H1 (cell line): Measurements from ENCODE around the gene RIN3. TPM values are rescaled to one million over a fixed set of nuclear protein-coding genes. Genes with fewer than 3 reads are reported as not detected.
A peak's percentile ranks its signal among the peaks of the same experiment; 100 is the strongest.

Experiments
- CTCF ChIA-PET: fragments of 300-600 bp; sonication (Branson Sonifier 250); formaldehyde crosslinking; loops from one replicate; lab custom pipeline; 2021; ENCODE audit not compliant: partially characterized antibody; lab: Charles Lee
- POLR2A ChIA-PET: fragments of 300-600 bp; sonication (Branson Sonifier 250); formaldehyde crosslinking; loops from one replicate; lab custom pipeline; 2021; ENCODE audit warnings: inconsistent platforms; ENCODE audit not compliant: partially characterized antibody; lab: Charles Lee
- DNase-seq, 2 experiments: peaks; one replicate each; pipeline versions ENCODE4 v3.0.0 to v3.0.0-alpha.2; 2010 to 2022; ENCODE audit warnings: low spot score in 2 of 2, low read depth in 1 of 2, mixed read lengths in 1 of 2
- FAIRE-seq: peaks from 2 replicates; lab custom pipeline; 2011; peaks lifted over from hg19 to GRCh38; lab: Jason Lieb, UNC
- H2AFZ ChIP-seq: 2 replicates; pipeline ENCODE4 v1.8.1; 2012; ENCODE audit warnings: low read length, inconsistent platforms
- H2AK5ac ChIP-seq: 2 replicates; pipeline ENCODE4 v1.6.1; 2013; ENCODE audit warnings: low read depth, low read length
- H2BK120ac ChIP-seq: replicated peaks from 2 replicates; pipeline ENCODE3; 2013; ENCODE audit warnings: low read depth, low read length, inconsistent platforms
- H2BK12ac ChIP-seq: 2 replicates; pipeline ENCODE4 v1.6.1; 2013; ENCODE audit warnings: low read depth, low read length
- H2BK15ac ChIP-seq: 2 replicates; pipeline ENCODE4 v1.6.1; 2013; ENCODE audit warnings: low read length
- H2BK20ac ChIP-seq: 2 replicates; pipeline ENCODE4 v1.6.1; 2013; ENCODE audit warnings: low read length
- H2BK5ac ChIP-seq: 2 replicates; pipeline ENCODE4 v1.6.1; 2013; ENCODE audit warnings: low read depth, low read length
- H3K14ac ChIP-seq: 2 replicates; pipeline ENCODE4 v1.6.1; 2013; ENCODE audit warnings: inconsistent platforms; ENCODE audit not compliant: insufficient read length
- H3K18ac ChIP-seq: 2 replicates; pipeline ENCODE4 v1.6.1; 2013; ENCODE audit warnings: low read length; ENCODE audit errors: extremely low read depth
- H3K23ac ChIP-seq: 2 replicates; pipeline ENCODE4 v1.6.1; 2013; ENCODE audit warnings: inconsistent platforms; ENCODE audit not compliant: insufficient read length
- H3K23me2 ChIP-seq: 2 replicates; pipeline ENCODE4 v1.6.1; 2013; ENCODE audit warnings: low read depth, low read length
- H3K27ac ChIP-seq: 2 replicates; pipeline ENCODE4 v1.6.1; 2011; ENCODE audit warnings: low read depth, low read length, inconsistent platforms
- H3K27me3 ChIP-seq, 4 experiments: replicated peaks in 1 of 4; 1 replicate in 1 of 4; 2 replicates in 3 of 4; pipeline versions ENCODE4 v1.6.1 to v1.8.1; 2011 to 2013; ENCODE audit warnings: low read length in 3 of 4, mild to moderate bottlenecking in 3 of 4, inconsistent platforms in 2 of 4, mixed read lengths in 2 of 4, moderate library complexity in 1 of 4; ENCODE audit not compliant: control insufficient read depth in 3 of 4, insufficient read depth in 3 of 4; ENCODE audit errors: extremely low read depth in 1 of 4
- H3K36me3 ChIP-seq, 4 experiments: 2 replicates each; pipeline versions ENCODE4 v1.6.1 to v1.8.1; 2011 to 2013; ENCODE audit warnings: mild to moderate bottlenecking in 4 of 4, low read length in 3 of 4, moderate library complexity in 2 of 4, control low read depth in 1 of 4, inconsistent platforms in 1 of 4; ENCODE audit not compliant: insufficient read depth in 4 of 4, control insufficient read depth in 2 of 4
- H3K4ac ChIP-seq: replicated peaks from 2 replicates; pipeline ENCODE3; 2013; ENCODE audit warnings: low read length, low read depth, mixed read lengths, inconsistent platforms; ENCODE audit not compliant: insufficient read length
- H3K4me1 ChIP-seq, 4 experiments: replicated peaks in 1 of 4; 1 replicate in 1 of 4; 2 replicates in 3 of 4; pipeline versions ENCODE4 v1.6.1 to v1.8.1; 2011 to 2013; ENCODE audit warnings: low read length in 3 of 4, inconsistent platforms in 2 of 4, mixed read lengths in 1 of 4; ENCODE audit not compliant: insufficient read depth in 4 of 4, control insufficient read depth in 3 of 4
- H3K4me2 ChIP-seq, 2 experiments: 2 replicates each; pipeline versions ENCODE4 v1.6.1 to v1.8.1; 2011 to 2013; ENCODE audit warnings: low read depth in 2 of 2, low read length in 2 of 2, control low read depth in 1 of 2, inconsistent platforms in 1 of 2, mild to moderate bottlenecking in 1 of 2; ENCODE audit not compliant: insufficient read depth in 1 of 2
- H3K4me3 ChIP-seq, 4 experiments: fragments of 200-600, 300-600 bp in 1 of 4; sonication (generic), shearing (Covaris generic), sonication (Bioruptor Twin) in 1 of 4; 2 replicates each; pipeline versions ENCODE4 v1.5.1 to v1.8.1; 2011 to 2016; ENCODE audit warnings: low read length in 4 of 4, low read depth in 3 of 4, control low read depth in 2 of 4, inconsistent platforms in 2 of 4, mild to moderate bottlenecking in 2 of 4, mixed read lengths in 1 of 4, moderate library complexity in 1 of 4; ENCODE audit not compliant: insufficient read depth in 2 of 4; ENCODE audit errors: extremely low read depth in 1 of 4
- H3K56ac ChIP-seq: replicated peaks from 2 replicates; pipeline ENCODE3; 2013; ENCODE audit warnings: low read depth, mild to moderate bottlenecking, mixed read lengths, low read length, inconsistent platforms; ENCODE audit not compliant: insufficient read length
- H3K79me1 ChIP-seq: 2 replicates; pipeline ENCODE4 v1.6.1; 2013; ENCODE audit warnings: low read depth, low read length, control low read depth
- H3K79me2 ChIP-seq, 2 experiments: 2 replicates each; pipeline versions ENCODE4 v1.6.1 to v1.8.1; 2012 to 2013; ENCODE audit warnings: low read length in 2 of 2, mild to moderate bottlenecking in 2 of 2, inconsistent platforms in 1 of 2; ENCODE audit not compliant: insufficient read depth in 2 of 2, control insufficient read depth in 1 of 2
- H3K9ac ChIP-seq, 4 experiments: replicated peaks in 1 of 4; 1 replicate in 1 of 4; 2 replicates in 3 of 4; pipeline versions ENCODE4 v1.6.1 to v1.8.1; 2011 to 2013; ENCODE audit warnings: low read depth in 3 of 4, low read length in 3 of 4, control low read depth in 2 of 4, mild to moderate bottlenecking in 2 of 4, moderate library complexity in 2 of 4, inconsistent platforms in 1 of 4; ENCODE audit errors: extremely low read depth in 1 of 4
- H3K9me3 ChIP-seq, 2 experiments: 2 replicates each; pipeline versions ENCODE4 v1.6.1 to v1.8.1; 2012 to 2013; ENCODE audit warnings: mild to moderate bottlenecking in 2 of 2, moderate library complexity in 2 of 2, control low read depth in 1 of 2, inconsistent platforms in 1 of 2, low read depth in 1 of 2, low read length in 1 of 2, mixed read lengths in 1 of 2; ENCODE audit not compliant: insufficient read depth in 2 of 2
- H4K20me1 ChIP-seq, 2 experiments: replicated peaks in 1 of 2; 2 replicates each; pipeline versions ENCODE3 to v1.8.1; 2011 to 2013; ENCODE audit warnings: inconsistent platforms in 2 of 2, low read length in 2 of 2, mild to moderate bottlenecking in 1 of 2; ENCODE audit not compliant: insufficient read depth in 2 of 2, control insufficient read depth in 1 of 2
- H4K5ac ChIP-seq: 2 replicates; pipeline ENCODE4 v1.6.1; 2013; ENCODE audit warnings: low read length, low read depth, mixed read lengths, inconsistent platforms; ENCODE audit not compliant: insufficient read length
- H4K8ac ChIP-seq: 2 replicates; pipeline ENCODE4 v1.8.0; 2013; ENCODE audit warnings: mild to moderate bottlenecking, moderate library complexity, low read length, inconsistent platforms; ENCODE audit not compliant: insufficient read depth; ENCODE audit errors: extremely low read depth
- H4K91ac ChIP-seq: replicated peaks from 2 replicates; pipeline ENCODE3; 2013; ENCODE audit warnings: low read length, mixed read lengths, inconsistent platforms; ENCODE audit not compliant: insufficient read length
- CBX5 ChIP-seq: fragments of 300-800, 300-1000 bp; sonication (generic); IDR thresholded peaks from 2 replicates; pipeline ENCODE4 v1.7.1; 2016; ENCODE audit warnings: antibody characterized with exemption, low read length, low read depth
- KDM1A ChIP-seq: fragments of 200-600, 300-600 bp; sonication (generic); IDR thresholded peaks from 2 replicates; pipeline ENCODE4 v1.7.1; 2016; ENCODE audit warnings: mild to moderate bottlenecking, low read length, borderline replicate concordance
- MAFK ChIP-seq: IDR thresholded peaks from 2 replicates; pipeline ENCODE4 v1.6.1; 2012; ENCODE audit warnings: low read depth, mild to moderate bottlenecking, improper control_type of control experiment, low read length
- RFX5 ChIP-seq: IDR thresholded peaks from 2 replicates; pipeline ENCODE4 v1.6.1; 2011; ENCODE audit warnings: low read depth, low read length, improper control_type of control experiment, borderline replicate concordance
- SIN3A ChIP-seq, 2 experiments: IDR thresholded peaks in 1 of 2; conservative IDR thresholded peaks in 1 of 2; 2 replicates each; pipeline ENCODE4 v1.6.1; 2011 to 2012; ENCODE audit warnings: low read length in 2 of 2, improper control_type of control experiment in 1 of 2, low read depth in 1 of 2, mild to moderate bottlenecking in 1 of 2
- SIX5 ChIP-seq: IDR thresholded peaks from 2 replicates; pipeline ENCODE4 v1.6.1; 2011; ENCODE audit warnings: mild to moderate bottlenecking, low read depth, low read length
- SP4 ChIP-seq: IDR thresholded peaks from 2 replicates; pipeline ENCODE4 v1.6.1; 2012; ENCODE audit warnings: low read length, inconsistent platforms
- SRF ChIP-seq: IDR thresholded peaks from 2 replicates; pipeline ENCODE4 v1.6.1; 2011; ENCODE audit warnings: mild to moderate bottlenecking, low read depth, low read length, moderate library complexity
- SUZ12 ChIP-seq: fragments of 200-600 bp; sonication (generic); IDR thresholded peaks from 2 replicates; pipeline ENCODE4 v1.6.1; 2012; ENCODE audit warnings: mild to moderate bottlenecking, inconsistent platforms, low read length, moderate library complexity, mixed read lengths
- TCF12 ChIP-seq: IDR thresholded peaks from 2 replicates; pipeline ENCODE4 v1.6.1; 2011; ENCODE audit warnings: low read depth, mild to moderate bottlenecking, low read length
- WGBS, 2 experiments: shearing (Covaris generic) in 1 of 2; methylation state at CpG; one replicate each; pipeline versions ENCODE4 v1.1.6 to v1.1.7; 2013 to 2015; ENCODE audit warnings: low lambda C conversion rate in 2 of 2, mixed read lengths in 2 of 2, inconsistent platforms in 1 of 2, low coverage in 1 of 2, missing lambda C conversion rate in 1 of 2; ENCODE audit not compliant: insufficient replicate concordance in 2 of 2, insufficient coverage in 1 of 2, insufficient read length in 1 of 2; ENCODE audit errors: extremely low coverage in 1 of 2, missing lambda C conversion rate in 1 of 2; 5-methylcytosine and 5-hydroxymethylcytosine counted together
- polyA plus RNA-seq, 7 experiments: library from polyadenylated mRNA; depleted of rRNA in 3 of 7; stranded (reverse) in 5 of 7; unstranded in 2 of 7; fragments of >200 nt in 5 of 7; fragments of 200-250 nt in 2 of 7; gene quantifications; 1 replicate in 5 of 7; 2 replicates in 1 of 7; 4 replicates in 1 of 7; pipeline versions ENCODE4 v1.2.1 to v1.2.3, GENCODE V29; 2011 to 2013; ENCODE audit warnings: missing spikeins in 2 of 7, mixed read lengths in 2 of 7
- total RNA-seq: library from RNA; stranded (reverse); fragmentation: NEBNext Ultra II Directional; extraction: Animal tissue kit (Norgen Biotek cat#: 25700); gene quantifications from 2 replicates; pipeline ENCODE4 v1.2.1, GENCODE V29; 2021
- TF ChIP-seq, protein P1 (sequence below): IDR thresholded peaks from 2 replicates; pipeline ENCODE4 v1.6.1; 2012; ENCODE audit warnings: low read length, inconsistent platforms

The RIN3 gene
- total and polyA plus RNA-seq, 2 of the 8 experiments (the other 6 are each of a cell fraction or from before 2014, with no cell fraction given) = 0.59 to 1.5 TPM

DNA sequence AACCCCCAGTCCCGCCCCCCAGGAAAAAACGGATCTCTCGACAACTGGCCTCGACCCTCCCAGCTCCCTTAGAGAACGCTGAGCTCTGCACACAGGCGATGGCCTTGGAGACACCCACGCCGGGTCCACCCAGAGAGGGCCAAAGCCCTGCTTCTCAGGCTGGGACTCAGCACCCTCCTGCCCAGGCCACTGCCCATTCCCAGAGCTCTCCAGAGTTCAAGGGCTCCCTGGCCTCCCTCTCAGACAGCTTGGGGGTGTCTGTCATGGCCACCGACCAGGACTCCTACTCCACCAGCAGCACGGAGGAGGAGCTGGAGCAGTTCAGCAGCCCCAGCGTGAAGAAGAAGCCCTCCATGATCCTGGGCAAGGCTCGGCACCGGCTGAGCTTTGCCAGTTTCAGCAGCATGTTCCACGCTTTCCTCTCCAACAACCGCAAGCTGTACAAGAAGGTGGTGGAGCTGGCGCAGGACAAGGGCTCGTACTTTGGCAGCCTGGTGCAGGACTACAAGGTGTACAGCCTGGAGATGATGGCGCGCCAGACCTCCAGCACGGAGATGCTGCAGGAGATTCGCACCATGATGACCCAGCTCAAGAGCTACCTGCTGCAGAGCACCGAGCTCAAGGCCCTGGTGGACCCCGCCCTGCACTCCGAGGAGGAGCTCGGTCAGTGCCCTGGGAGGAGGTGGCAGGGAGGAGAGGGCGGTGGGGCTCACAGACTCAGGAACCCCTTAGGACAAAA is 139.0 kb downstream of the RIN3 start:
- Histone ChIP-seq H3K36me3 (no peaks in the 10 kb centered on the region), H3K14ac (no peak overlapping the region), H2BK120ac (no peak overlapping the region), H3K4me1 (peaks cover 0 to 3% (median 1%) of the 10 kb centered on the region in 4 experiments; a peak in 2 of 7 replicates), H3K56ac (no peak overlapping the region), H2AK5ac (no peak overlapping the region), H3K23me2 (no peaks in the 10 kb centered on the region), H3K9ac (no peak overlapping the region), H4K20me1 (no peaks in the 10 kb centered on the region), H2BK5ac (no peak overlapping the region), H3K4me3 (no peak overlapping the region), H2BK20ac (no peak overlapping the region; the same call in 1 of the 2 replicates), H3K9me3 (no peaks in the 10 kb centered on the region), H3K4ac (no peak overlapping the region), H3K27ac (no peak overlapping the region), H3K23ac (no peak overlapping the region), H2BK15ac (no peak overlapping the region), H3K79me1 (no peaks in the 10 kb centered on the region), H4K5ac (no peak overlapping the region), H2AFZ (no peak overlapping the region), H2BK12ac (no peak overlapping the region), H4K8ac (peak overlapping the region; percentile 57; the same call in 1 of the 2 replicates), H4K91ac (no peak overlapping the region), H3K18ac (no peak overlapping the region), H3K27me3 (no peaks in the 10 kb centered on the region), H3K79me2 (no peaks in the 10 kb centered on the region), H3K4me2 (no peak overlapping the region)
- ChIA-PET POLR2A (interaction anchor here (1.8 kb wide), 1 partner anchor 34 kb away, joined by 5 read pairs; no protein-coding TSS in a partner anchor), CTCF (interaction anchor here (0.7 to 3.9 kb wide), 8 partner anchors 15 to 103 kb away, joined by 3 to 17 read pairs (median 3); no protein-coding TSS in a partner anchor)
- whole genome bisulfite sequencing, 2 experiments = 91% methylated on average over 21 of the region's 26 CpGs; no CpG with 5 or more reads in 1 of the 2 experiments
- no peak for DNase-seq
- no peak for FAIRE-seq
- TF ChIP-seq TCF12 (no peak), CBX5 (no peak), SP4 (no peak), KDM1A (no peak), MAFK (no peak), RFX5 (no peak), SIN3A (conservative IDR thresholded peaks at IDR 0.05 in 1 of 2, IDR thresholded peaks at IDR 0.05 in 1 of 2; ENCODE audit: low read depth in 1 of 2, low read length in 2 of 2) (no peak), SIX5 (no peak), SRF (no peak), SUZ12 (no peak)
- TF ChIP-seq, protein P1, sequence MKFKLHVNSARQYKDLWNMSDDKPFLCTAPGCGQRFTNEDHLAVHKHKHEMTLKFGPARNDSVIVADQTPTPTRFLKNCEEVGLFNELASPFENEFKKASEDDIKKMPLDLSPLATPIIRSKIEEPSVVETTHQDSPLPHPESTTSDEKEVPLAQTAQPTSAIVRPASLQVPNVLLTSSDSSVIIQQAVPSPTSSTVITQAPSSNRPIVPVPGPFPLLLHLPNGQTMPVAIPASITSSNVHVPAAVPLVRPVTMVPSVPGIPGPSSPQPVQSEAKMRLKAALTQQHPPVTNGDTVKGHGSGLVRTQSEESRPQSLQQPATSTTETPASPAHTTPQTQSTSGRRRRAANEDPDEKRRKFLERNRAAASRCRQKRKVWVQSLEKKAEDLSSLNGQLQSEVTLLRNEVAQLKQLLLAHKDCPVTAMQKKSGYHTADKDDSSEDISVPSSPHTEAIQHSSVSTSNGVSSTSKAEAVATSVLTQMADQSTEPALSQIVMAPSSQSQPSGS = no peak
